ENCODE results near the gene DNMT3A.
A peak's percentile ranks its signal among the peaks of the same experiment; 100 is the strongest.

The DNMT3A gene

DNA sequence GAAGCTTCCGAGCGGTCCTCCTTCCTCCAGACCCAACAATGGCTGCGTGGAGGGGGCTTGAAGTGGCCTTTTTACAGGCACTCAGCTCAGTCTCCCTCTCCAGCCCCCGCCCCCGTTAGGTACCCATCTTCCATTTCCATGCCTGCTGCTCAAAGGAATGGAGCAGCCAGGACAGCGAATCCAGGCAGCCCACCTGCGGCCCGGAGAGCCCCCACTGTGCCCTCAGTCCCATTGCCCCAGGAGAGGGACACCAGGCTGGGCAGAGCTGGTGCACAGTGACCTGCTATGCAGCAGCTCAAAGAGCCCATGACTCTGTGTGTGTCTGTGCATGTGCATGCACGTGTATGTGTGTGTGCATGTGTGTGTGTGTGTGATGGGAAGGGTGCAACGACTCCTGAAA lies 162.7 kb downstream of the DNMT3A start:
- H4K8ac ChIP-seq (ENCODE audit: low read depth, low read length): no peak overlapping the region
- H3K36me3 ChIP-seq (replicated peaks in 1 of 2; ENCODE audit: control insufficient read depth in 2 of 2, insufficient read depth in 2 of 2, low read length in 2 of 2): no peaks in the 10 kb centered on the region
- no peak overlapping the region for H4K91ac ChIP-seq (ENCODE audit: low read depth, low read length, poor library complexity)
- peak overlapping the region in 1 of 2 donors; percentile 60 for H3K4me3 ChIP-seq (ENCODE audit: low read length in 2 of 2)
- peak overlapping the region; percentile 17 for H3K9ac ChIP-seq (ENCODE audit: low read depth, low read length, poor library complexity)
- H2AFZ ChIP-seq (ENCODE audit: low read length): no peak overlapping the region
- H2BK5ac ChIP-seq (ENCODE audit: low read length): no peak overlapping the region
- H3K4ac ChIP-seq (ENCODE audit: low read length): no peak overlapping the region
- H3K4me2 ChIP-seq (ENCODE audit: insufficient read depth, low read length, poor library complexity, severe bottlenecking): no peak overlapping the region
- H3K14ac ChIP-seq (ENCODE audit: low read length): peak overlapping the region; percentile 91
- WGBS, 2 donors (ENCODE audit: extremely low coverage in 2 of 2, insufficient read length in 2 of 2, insufficient replicate concordance in 1 of 2): no CpG with 5 or more reads among the region's 10 CpGs
- no peaks in the 10 kb centered on the region for H3K79me1 ChIP-seq (ENCODE audit: low read depth, low read length)
- H3K9me3 ChIP-seq (replicated peaks in 1 of 2; ENCODE audit: control insufficient read depth in 2 of 2, insufficient read depth in 1 of 2, low read depth in 1 of 2, low read length in 2 of 2): peaks cover 0 to 4% of the 10 kb centered on the region in 2 donors
- H3K18ac ChIP-seq (ENCODE audit: low read length): peak overlapping the region; percentile 89
- peak overlapping the region; percentile 90 for H2AK5ac ChIP-seq (ENCODE audit: low read depth, low read length)
- H3K27me3 ChIP-seq (ENCODE audit: control insufficient read depth in 3 of 3, insufficient read depth in 3 of 3, low read depth in 1 of 3, low read length in 3 of 3): peaks cover 0 to 52% (median 0%) of the 10 kb centered on the region in 3 experiments
- peak overlapping the region; percentile 18 for H3K23ac ChIP-seq (ENCODE audit: low read depth, low read length, poor library complexity)
- peak overlapping the region; percentile 76 for H2BK12ac ChIP-seq (ENCODE audit: low read length)
- H3K4me1 ChIP-seq (ENCODE audit: control insufficient read depth in 2 of 2, insufficient read depth in 1 of 2, low read depth in 1 of 2, low read length in 2 of 2): peaks cover 19 to 22% of the 10 kb centered on the region in 2 donors
- no peak for DNase-seq (ENCODE audit: low spot score)
- peak overlapping the region; percentile 4 for H3K27ac ChIP-seq (replicated peaks; ENCODE audit: low read length)
- peak overlapping the region; percentile 48 for H2BK120ac ChIP-seq (ENCODE audit: low read depth, low read length)
- peak overlapping the region; percentile 88 for H2BK15ac ChIP-seq (ENCODE audit: low read length)

Small RNA genes lying within 50 kb of the gene (small RNA-seq; reads per million reads assigned to genes)
- 15.0 reads per million, percentile 72 among the genes with 10 or more reads in this experiment for gene MIR1301 (ENCODE audit: insufficient read depth)

Measured in neuronal stem cell (in vitro differentiated cells).